DOHH2 (cell line): ENCODE results near the gene PPCDC.
"Not testable (repeated sequence)": the region's sequence is repeated elsewhere in the genome, so short reads cannot be mapped to it uniquely, and the experiment has no call there.

Source experiments
- H3F3A ChIP-seq: fragments of 200-600 bp; sonication (generic), shearing (Covaris generic); 2 replicates; pipeline ENCODE4 v1.6.0; 2016; ENCODE audit warnings: antibody characterized with exemption, mild to moderate bottlenecking; ENCODE audit not compliant: control insufficient read depth, insufficient read depth
- H3K27ac ChIP-seq: fragments of 200-600 bp; sonication (generic); 2 replicates; pipeline ENCODE4 v1.5.1; 2014; ENCODE audit warnings: low read depth, mild to moderate bottlenecking, low read length, moderate library complexity
- H3K27me3 ChIP-seq: fragments of 200-600 bp; sonication (generic); 2 replicates; pipeline ENCODE4 v1.6.1; 2014; ENCODE audit warnings: mild to moderate bottlenecking, low read length, mixed read lengths; ENCODE audit not compliant: control insufficient read depth
- H3K36me3 ChIP-seq: fragments of 200-600 bp; sonication (generic); 2 replicates; pipeline ENCODE4 v1.6.1; 2014; ENCODE audit warnings: mild to moderate bottlenecking, low read length, moderate library complexity, mixed read lengths; ENCODE audit not compliant: control insufficient read depth
- H3K4me1 ChIP-seq: fragments of 200-600 bp; sonication (generic); 2 replicates; pipeline ENCODE4 v1.6.1; 2014; ENCODE audit warnings: mild to moderate bottlenecking, low read length, mixed read lengths; ENCODE audit not compliant: control insufficient read depth
- H3K4me2 ChIP-seq: fragments of 200-600 bp; sonication (generic); 2 replicates; pipeline ENCODE4 v1.6.0; 2014; ENCODE audit warnings: mild to moderate bottlenecking, low read length, moderate library complexity
- H3K4me3 ChIP-seq: fragments of 200-600 bp; sonication (generic); 2 replicates; pipeline ENCODE4 v1.5.1; 2014; ENCODE audit warnings: mild to moderate bottlenecking, low read length, mixed read lengths
- H3K79me2 ChIP-seq: fragments of 200-600 bp; sonication (generic); 2 replicates; pipeline ENCODE4 v1.6.1; 2014; ENCODE audit warnings: mild to moderate bottlenecking, low read length, mixed read lengths; ENCODE audit not compliant: control insufficient read depth
- H3K9me2 ChIP-seq: fragments of 200-600 bp; sonication (generic); replicated peaks from 2 replicates; pipeline ENCODE4 v1.6.1; 2014; ENCODE audit warnings: mild to moderate bottlenecking, low read length, mixed read lengths; ENCODE audit not compliant: control insufficient read depth
- H3K9me3 ChIP-seq: fragments of 200-600 bp; sonication (generic); 2 replicates; pipeline ENCODE4 v1.6.1; 2014; ENCODE audit warnings: antibody characterized with exemption, low read length, mixed read lengths; ENCODE audit not compliant: control insufficient read depth, insufficient read depth
- H4K20me1 ChIP-seq: fragments of 200-600 bp; sonication (generic); 2 replicates; pipeline ENCODE4 v1.6.0; 2014; ENCODE audit warnings: low read depth, mild to moderate bottlenecking, antibody characterized with exemption, low read length, moderate library complexity; ENCODE audit not compliant: control insufficient read depth, insufficient read depth
- EZH2phosphoT487 ChIP-seq: fragments of 200-600 bp; sonication (generic); IDR thresholded peaks from 2 replicates; pipeline ENCODE4 v1.6.1; 2017; ENCODE audit warnings: borderline replicate concordance, mild to moderate bottlenecking, antibody characterized with exemption, low read length, moderate library complexity, mixed read lengths
- TF ChIP-seq, protein P1 (sequence below): fragments of 200-600 bp; sonication (generic); IDR thresholded peaks from one replicate; pipeline ENCODE4 v1.5.1; 2014; ENCODE audit warnings: antibody characterized with exemption, mild to moderate bottlenecking, low read depth, low read length; ENCODE audit not compliant: poor library complexity, severe bottlenecking

Gene PPCDC

GRCh38 chr15:75090388-75090734 lies 67.0 kb downstream of the PPCDC start:
- no peaks in the 10 kb centered on the region for H3K9me3 ChIP-seq
- H3K36me3 ChIP-seq, result no peaks in the 10 kb centered on the region
- H3F3A ChIP-seq, result peaks cover 1% of the 10 kb centered on the region; the same call in 1 of the 2 replicates
- H3K27me3 ChIP-seq, result no peaks in the 10 kb centered on the region
- no peak for TF ChIP-seq EZH2phosphoT487
- TF ChIP-seq, protein P1, sequence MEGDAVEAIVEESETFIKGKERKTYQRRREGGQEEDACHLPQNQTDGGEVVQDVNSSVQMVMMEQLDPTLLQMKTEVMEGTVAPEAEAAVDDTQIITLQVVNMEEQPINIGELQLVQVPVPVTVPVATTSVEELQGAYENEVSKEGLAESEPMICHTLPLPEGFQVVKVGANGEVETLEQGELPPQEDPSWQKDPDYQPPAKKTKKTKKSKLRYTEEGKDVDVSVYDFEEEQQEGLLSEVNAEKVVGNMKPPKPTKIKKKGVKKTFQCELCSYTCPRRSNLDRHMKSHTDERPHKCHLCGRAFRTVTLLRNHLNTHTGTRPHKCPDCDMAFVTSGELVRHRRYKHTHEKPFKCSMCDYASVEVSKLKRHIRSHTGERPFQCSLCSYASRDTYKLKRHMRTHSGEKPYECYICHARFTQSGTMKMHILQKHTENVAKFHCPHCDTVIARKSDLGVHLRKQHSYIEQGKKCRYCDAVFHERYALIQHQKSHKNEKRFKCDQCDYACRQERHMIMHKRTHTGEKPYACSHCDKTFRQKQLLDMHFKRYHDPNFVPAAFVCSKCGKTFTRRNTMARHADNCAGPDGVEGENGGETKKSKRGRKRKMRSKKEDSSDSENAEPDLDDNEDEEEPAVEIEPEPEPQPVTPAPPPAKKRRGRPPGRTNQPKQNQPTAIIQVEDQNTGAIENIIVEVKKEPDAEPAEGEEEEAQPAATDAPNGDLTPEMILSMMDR, result no peak
- no peak overlapping the region for H3K4me3 ChIP-seq
- H4K20me1 ChIP-seq, result no peaks in the 10 kb centered on the region
- H3K79me2 ChIP-seq, result no peaks in the 10 kb centered on the region
- H3K4me2 ChIP-seq, result no peak overlapping the region
- H3K27ac ChIP-seq, result no peak overlapping the region
- H3K9me2 ChIP-seq, result no peaks in the 10 kb centered on the region
- H3K4me1 ChIP-seq, result peaks cover 15% of the 10 kb centered on the region

GRCh38 chr15:75091814-75092213 lies 68.4 kb downstream of the PPCDC start:
- H3K9me3 ChIP-seq, result no peaks in the 10 kb centered on the region
- no peaks in the 10 kb centered on the region for H3K9me2 ChIP-seq
- H3K27me3 ChIP-seq, result 0 out of 2 replicates have a peak, but pooled peaks cover 3% of the 10 kb centered on the region
- H3K79me2 ChIP-seq, result no peaks in the 10 kb centered on the region
- no peaks in the 10 kb centered on the region for H3K36me3 ChIP-seq
- TF ChIP-seq EZH2phosphoT487, result no peak
- TF ChIP-seq, protein P1, result no peak
- no peaks in the 10 kb centered on the region for H4K20me1 ChIP-seq
- H3K27ac ChIP-seq, result no peak overlapping the region
- H3K4me1 ChIP-seq, result peaks cover 20% of the 10 kb centered on the region
- H3K4me3 ChIP-seq, result no peak overlapping the region
- no peak overlapping the region for H3K4me2 ChIP-seq
- peaks cover 3% of the 10 kb centered on the region; the same call in 1 of the 2 replicates for H3F3A ChIP-seq

GRCh38 chr15:75094961-75095478 lies 71.6 kb downstream of the PPCDC start:
- peak overlapping the region; percentile 1; the same call in 1 of the 2 replicates for H3K4me3 ChIP-seq

DNA sequence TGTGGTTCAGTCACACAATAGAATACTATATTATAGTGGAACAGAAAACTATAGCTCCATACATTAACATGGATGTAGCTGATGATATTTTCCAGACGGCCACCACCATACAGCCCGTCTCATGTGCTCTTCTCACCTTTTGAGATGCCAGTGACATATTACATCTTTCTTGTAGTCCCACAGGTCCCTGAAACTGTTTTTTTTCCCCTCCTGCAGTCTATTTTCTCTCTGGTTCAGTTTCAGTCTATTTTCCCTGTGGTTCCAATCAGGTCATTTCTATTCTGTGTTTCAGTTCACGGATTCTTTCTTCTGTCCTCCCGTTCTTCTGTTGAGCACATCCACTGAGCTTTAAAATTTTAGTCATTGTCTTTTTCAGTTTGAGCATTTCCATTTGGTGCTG lies 72.2 kb downstream of the PPCDC start:
- TF ChIP-seq, protein P1, result no peak
- TF ChIP-seq EZH2phosphoT487, result no peak
- no peaks in the 10 kb centered on the region for H4K20me1 ChIP-seq
- H3K36me3 ChIP-seq, result no peaks in the 10 kb centered on the region
- no peaks in the 10 kb centered on the region for H3K9me3 ChIP-seq
- H3K27me3 ChIP-seq, result peaks cover 3% of the 10 kb centered on the region; the same call in 1 of the 2 replicates
- H3F3A ChIP-seq, result peaks cover 3% of the 10 kb centered on the region; the same call in 1 of the 2 replicates
- no peaks in the 10 kb centered on the region for H3K9me2 ChIP-seq
- H3K79me2 ChIP-seq, result no peaks in the 10 kb centered on the region
- no peak overlapping the region for H3K27ac ChIP-seq
- H3K4me2 ChIP-seq, result peak overlapping the region; percentile 19
- H3K4me1 ChIP-seq, result peaks cover 20% of the 10 kb centered on the region
- H3K4me3 ChIP-seq, result peak overlapping the region; percentile 1; the same call in 1 of the 2 replicates

More at GRCh38 chr15:75094961-75095478, 71.6 kb downstream of the PPCDC start:
- H3F3A ChIP-seq, H4K20me1 ChIP-seq, H3K27ac ChIP-seq, H3K27me3 ChIP-seq, H3K36me3 ChIP-seq, H3K9me3 ChIP-seq, H3K9me2 ChIP-seq, H3K79me2 ChIP-seq: not testable (repeated sequence)
- H3K4me2 ChIP-seq, result peak overlapping the region; percentile 19
- peaks cover 20% of the 10 kb centered on the region for H3K4me1 ChIP-seq
